NCI-H2081 (cell line): Measurements from ENCODE around the gene FAM151A.
"Not testable (repeated sequence)": the region's sequence is repeated elsewhere in the genome, so short reads cannot be mapped to it uniquely, and the experiment has no call there.

ENCODE experiments used
- DNase-seq, 2 experiments: peaks; one replicate each; lab custom pipeline; 2025; lab: John Stamatoyannopoulos, UW

FAM151A gene

DNA sequence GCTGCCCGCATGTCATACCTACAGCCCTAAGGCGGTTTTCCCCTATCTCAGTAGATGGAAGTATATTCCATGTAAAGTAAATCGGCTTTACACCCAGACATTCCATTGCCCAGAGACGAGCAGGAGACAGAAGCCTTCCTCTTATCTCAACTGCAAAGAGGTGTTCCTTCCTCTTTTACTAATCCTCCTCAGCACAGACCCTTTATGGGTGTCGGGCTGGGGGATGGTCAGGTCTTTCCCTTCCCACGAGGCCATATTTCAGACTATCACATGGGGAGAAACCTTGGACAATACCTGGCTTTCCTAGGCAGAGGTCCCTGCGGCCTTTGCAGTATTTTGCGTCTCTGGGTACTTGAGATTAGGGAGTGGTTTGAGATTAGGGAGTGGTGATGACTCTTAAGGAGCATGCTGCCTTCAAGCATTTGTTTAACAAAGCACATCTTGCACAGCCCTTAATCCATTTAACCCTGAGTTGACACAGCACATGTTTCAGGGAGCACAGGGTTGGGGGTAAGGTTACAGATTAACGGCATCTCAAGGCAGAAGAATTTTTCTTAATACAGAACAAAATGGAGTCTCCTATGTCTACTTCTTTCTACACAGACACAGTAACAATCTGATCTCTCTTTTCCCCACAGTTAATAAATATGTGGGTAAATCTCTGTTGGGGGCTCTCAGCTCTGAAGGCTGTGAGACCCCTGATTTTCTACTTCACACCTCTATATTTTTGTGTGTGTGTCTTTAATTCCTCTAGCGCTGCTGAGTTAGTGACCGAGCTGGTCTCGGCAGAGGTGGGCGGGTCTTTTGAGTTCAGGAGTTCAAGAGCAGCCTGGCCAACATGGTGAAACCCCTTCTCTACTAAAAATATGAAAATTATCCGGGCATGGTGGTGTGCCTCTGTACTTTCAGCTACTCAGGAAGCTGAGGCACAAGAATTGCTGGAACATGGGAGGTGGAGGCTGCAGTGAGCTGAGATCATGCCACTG is 13.4 kb upstream of the FAM151A start:
- DNase-seq: not testable (repeated sequence)

DNA sequence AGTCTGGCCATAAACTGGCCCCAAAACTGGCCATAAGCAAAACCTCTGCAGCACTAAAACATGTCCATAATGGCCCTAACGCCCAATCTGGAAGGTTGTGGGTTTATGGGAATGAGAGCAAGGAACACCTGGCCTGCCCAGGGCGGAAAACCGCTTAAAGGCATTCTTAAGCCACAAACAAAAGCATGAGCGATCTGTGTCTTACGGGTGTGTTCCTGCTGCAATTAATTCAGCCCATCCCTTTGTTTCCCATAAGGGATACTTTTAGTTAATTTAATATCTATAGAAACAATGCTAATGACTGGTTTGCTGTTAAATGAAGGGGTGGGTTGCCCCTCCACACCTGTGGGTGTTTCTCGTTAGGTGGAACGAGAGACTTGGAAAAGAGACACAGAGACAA is 12.5 kb upstream of the FAM151A start:
- not testable (repeated sequence) for DNase-seq

DNA sequence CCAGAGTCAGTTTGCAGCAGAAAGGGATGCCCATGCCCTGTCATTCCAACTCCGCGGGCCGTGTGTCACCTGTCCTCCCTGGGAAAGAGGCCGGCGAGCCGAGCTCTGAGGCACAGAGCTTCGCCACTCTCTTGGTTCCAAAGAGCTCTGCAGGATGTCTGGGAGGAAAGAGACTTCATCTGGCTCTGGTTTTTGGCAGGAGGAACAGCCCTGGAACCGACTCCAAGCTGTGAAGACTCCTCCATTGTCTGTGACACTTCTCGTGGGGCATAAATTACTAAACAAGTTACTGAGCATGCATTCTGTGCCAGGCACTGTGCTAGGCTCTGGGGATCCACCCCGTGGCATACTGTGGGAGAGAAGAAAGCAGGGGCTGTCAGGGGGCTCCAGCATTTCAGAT is 3.9 kb upstream of the FAM151A start:
- no peak for DNase-seq

DNA sequence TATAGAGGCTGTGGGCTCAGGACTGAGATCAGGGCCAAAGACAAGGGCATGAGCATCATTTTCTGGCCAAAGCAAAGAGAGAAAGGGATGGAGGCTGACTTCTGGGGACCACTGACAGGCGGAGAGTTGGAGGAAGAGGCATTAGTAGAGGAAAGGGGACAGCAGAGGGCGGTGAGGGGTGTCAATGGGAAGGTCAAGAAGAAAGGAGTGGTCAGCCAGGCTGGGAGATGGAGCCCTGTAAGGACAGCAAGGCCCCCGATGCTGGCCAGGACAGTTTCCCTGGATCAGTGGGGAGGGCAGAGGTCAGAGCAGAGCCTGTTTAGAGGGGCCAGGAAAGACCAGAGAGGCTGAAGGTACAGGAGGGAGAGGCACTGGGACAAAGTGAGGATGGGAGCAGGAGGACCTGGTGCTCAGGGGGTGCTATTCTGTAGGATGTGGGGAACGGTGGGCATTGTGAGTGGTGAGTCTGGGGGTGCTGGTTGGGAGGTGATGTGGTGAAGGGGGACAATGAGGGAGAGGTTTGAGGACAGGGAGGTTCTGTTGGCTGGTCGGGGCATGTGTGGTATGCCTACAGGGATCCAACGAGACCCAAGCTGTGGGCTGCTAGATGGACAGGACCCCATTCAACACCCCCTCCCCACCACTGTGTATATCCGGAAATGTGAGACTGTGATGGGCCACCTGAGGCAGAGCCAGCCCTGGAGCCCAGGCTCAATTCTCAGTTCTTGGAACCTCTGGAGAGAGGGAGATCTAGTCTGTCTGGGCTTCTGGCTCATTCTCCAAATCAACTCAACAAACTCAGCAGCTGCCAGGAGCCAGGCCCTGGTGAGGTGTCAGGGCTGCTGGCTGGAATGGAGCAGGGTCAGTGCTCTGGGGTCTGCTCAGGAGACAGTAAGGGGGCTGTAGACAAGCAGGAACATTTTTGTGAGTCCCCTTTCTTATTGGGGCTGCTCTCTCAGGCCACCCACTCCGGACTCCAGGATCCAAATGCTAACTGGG is 1.4 kb upstream of the FAM151A start:
- no peak for DNase-seq

DNA sequence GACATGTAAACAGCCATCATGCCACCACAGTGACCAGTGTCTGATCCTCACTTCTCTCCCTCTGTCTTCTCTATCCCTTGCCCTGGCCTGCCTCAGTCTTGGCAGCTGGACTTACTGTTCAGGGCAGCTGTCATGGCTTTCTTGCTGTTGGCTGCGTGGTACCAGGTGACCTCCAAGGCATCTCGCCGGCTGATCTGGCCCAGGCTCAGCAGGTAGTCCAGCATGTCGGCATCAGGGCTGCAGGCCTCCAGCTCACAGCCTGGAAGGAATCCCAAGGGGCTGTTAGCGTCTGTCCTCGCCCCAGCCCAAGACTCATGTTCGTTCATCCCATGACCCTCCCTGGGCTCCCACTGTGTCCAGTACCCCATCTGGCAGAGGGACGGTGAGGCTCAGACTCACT is 3.6 kb downstream of the FAM151A start:
- no peak for DNase-seq

DNA sequence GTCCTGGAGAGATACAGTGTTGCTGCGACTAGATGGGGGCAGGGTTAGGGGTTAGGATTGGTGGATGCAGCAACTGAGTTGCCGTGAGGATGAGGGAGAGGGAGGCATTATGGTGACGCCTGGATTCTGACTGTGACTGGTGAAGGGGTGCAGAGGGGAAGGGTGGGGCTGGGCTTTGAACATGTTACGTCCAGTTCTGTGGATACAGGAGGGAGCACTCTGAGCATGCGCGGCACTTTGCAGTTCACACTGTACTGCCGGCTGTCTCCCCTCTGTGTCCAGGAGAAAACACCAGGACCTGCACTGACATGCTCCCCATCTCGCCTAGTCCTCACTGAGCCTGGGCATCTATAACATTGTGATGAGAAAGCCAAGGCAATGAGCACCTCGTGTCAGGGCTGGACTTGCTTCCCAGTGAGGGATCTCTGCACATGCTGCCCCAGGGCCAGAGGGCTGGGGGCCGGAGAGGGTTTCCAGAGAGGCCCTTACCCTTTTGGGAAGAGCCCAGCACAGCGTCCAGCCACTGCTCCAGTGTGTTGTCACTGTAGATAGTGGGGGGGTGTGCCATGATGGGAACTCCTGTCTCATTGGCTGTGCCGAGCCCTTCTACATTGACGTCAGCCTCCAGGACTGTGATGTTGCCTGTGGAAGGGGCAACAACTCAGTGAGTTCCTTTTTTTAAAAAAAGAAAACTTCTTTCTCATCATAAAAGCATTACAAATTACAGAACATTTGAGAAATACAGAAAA is 7.6 kb downstream of the FAM151A start:
- DNase-seq: no peak

DNA sequence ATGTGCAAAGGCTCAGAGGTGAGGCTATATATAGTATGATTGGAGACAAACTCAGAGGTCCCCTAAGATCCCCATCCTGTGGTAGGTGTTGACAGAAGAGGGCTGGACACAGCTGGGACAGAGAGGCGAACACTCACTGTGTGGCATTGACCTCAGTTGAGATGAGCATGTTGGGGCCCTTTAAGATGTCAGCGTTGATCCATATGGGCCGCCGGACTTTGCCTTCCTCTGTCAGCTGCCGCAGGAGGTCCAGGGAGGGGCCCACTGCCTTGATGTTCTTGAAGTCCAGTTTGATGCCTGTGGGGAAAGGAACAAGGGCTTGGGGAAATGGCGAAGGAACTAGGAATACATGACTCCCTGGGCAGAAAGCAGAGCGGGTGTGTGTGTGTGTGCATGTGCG is 8.8 kb downstream of the FAM151A start:
- no peak for DNase-seq

DNA sequence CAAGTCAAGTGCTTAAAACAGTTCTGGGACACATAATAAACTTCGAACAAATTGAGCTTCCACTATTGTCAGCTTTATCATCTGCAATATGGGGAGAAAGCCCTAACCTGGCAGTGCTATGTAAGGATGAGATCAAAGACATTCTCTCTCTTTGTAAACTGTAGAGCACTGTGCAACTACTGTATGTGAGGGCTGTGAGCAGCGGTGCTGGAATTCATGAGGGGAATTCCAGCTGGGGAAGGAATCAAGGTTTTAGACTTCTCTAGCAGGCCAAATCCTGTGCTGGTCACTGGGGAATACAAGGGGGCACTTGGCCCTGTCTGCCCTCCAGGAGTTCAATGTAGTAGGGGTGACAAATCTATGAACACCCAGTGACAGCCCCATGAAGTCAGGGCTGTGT is 9.3 kb downstream of the FAM151A start:
- DNase-seq: no peak

DNA sequence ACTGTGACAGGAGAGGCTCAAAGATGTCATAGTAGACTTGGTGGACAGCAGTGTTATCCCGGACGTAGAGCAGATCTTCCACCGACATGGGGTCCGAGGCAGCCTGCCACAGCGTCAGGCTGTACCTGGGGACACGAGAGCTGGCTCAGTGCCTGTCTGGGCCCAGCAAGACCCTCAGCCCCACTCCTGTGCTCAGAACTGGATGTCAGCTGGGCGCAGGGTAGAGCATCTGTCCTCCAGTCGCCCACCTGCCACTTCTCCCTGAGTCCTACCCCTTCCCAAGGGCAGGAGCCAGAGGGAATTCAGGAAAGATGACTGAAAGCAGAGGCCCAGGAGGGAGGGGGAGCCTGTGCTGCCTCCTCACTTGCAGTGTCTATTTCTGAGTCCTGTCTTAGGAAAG is 11.7 kb downstream of the FAM151A start:
- DNase-seq: no peak

DNA sequence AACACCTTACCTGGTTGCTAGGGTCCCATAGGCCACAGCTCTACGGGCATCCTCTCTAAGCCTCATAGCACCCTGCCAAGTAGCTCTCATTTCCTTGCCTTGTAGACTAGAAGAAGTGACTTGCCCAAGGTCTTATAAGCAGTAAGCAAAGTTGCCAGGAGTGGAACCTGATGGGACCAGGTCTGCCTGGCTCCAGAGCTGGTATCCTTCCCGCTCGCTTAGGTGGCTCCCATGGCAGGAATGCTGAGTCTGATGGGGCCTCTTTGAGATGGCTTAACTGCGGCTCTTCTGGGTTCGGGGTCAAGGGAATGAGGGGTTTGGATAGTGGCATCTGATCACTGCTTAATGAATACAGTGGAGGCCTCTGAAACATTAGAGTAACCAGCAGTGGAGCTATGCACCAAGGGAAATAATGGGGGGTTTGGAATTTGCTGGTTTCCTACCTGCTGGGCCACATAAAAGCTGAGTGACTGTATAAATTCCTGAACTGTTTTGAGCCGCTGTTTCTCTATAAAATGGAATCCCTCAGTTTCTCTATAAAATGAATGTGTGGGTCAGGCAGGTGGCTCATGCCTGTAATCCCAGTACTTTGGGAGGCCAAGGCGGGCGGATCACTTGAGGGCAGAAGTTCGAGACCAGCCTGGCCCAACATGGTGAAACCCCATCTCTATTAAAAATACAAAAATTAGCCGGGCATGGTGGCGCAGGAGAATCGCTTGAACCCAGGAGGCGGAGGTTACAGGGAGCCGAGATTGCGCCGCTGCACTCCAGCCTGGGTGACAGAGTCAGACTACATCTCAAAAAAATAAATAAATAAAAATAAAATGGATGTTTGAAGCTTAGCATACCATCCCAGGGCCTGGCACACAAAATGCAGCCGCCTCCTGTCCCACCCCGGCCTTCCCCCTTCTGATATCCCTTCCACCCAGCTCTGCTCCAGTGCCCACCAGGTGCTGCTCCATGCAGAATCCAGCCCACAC is 12.4 kb downstream of the FAM151A start:
- no peak for DNase-seq

DNA sequence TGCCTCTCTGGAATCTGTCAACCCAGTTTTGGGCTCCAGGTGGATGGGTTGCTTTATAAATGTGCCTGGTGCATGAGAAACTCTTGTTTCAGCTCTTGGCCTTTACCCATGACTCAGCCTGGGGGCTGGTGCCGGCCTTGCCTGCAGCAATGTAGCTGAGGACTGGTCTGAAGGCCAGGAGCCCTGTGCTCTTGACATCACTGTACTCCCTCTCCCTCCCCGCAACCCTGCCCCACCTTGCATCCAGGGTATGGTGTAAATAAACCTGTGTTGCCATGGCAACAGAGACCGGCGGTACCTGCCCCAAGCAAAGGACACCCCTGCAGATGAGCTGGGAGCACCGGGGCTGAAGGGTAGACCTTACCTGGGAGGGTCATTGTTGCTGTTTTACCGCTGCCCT is 13.3 kb downstream of the FAM151A start:
- DNase-seq: no peak

DNA sequence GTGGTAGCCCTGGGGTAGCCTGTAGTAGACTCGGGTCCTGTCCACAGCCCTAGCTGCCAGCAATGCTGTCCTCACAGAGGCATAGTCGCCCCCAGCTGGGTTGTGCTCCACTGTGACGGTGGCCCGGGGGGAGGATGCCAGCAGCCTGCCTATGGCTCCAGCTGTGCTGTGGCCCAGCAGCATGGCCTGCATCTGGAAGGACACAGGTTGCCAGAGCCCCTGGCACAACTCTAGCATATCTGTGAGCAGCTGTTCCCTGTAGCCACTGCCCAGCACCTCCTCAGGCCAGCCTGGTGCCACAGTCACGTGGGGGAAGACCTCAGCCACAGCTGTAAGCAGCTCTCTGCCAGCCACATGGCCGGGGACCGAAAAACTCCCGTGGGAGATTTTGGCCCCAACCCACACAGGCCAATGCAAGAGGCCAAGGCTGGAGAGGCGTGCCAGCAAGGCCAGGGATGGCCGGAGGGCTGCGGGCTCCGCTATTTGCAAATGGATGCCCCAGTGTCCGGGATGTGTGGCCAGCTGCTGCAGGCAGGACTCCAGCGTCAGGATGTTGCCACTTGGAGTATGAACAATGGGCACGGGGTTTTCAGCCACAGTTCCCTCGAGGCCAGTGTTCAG is 13.9 kb downstream of the FAM151A start:
- DNase-seq: no peak

DNA sequence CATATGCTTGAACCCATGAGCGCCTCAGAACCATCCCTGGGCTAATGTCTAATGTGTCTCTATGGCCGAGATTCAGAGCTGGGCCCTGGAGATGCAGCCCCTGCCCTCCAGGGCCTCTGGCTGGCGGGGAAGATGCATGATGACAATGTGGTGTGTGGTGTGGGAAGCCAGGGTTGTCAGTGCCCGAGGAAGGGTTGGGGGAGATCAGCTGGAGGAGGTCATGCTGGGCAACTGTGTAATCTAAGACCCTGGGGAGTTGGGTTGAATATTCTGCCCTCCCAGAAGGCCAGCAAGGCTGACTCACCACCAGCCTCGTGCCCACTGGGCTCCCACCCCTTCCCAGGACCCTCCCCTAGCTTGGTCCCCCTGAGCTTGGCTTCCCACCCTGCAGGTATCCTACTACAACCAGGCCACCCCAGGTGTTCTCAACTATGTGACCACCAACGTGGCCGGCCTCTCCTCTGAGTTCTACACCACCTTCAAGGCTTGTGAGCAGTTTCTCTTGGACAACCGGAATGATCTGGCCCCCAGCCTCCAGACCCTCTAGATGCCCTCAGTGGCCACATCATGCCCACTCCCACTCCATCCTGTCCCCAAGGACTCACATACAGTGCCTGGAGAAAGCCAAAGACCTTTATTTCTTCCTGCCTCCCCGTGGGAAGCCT is 14.6 kb downstream of the FAM151A start:
- no peak for DNase-seq

DNA sequence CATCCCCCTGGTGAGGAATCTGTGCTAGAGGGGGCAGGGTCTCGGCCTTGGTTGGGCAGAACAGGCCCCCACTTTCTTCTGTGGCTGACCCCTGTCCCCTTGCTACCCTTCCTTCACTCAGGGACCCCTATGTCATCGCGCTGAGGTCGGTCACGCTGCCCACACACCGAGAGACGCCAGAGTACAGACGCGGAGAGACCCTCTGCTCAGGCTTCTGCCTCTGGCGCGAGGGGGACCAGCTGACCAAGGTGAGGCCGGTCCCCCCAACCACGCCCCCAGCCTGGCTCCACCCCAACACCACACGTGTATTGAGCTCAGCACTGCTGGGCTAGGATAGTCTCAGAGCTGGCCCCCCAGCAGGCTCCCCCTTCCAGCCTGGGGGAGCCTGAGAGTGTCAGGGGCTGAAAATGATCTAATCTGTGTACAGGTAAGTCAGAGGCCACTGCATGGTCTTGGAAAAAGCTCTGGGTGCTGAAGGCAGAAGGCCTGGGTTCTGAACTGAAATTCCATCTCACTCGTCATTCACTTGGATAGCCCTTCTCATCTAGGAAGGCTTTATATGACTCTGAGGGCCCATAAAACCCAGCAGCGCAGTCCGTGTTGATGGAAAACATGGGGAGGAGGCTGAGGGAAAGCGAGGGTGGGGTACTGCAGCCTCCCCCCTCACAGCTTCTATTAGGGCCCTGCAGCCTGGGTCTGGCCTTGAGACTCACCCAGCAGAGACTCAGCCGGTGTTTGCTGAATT is 15.3 kb downstream of the FAM151A start:
- DNase-seq: no peak

DNA sequence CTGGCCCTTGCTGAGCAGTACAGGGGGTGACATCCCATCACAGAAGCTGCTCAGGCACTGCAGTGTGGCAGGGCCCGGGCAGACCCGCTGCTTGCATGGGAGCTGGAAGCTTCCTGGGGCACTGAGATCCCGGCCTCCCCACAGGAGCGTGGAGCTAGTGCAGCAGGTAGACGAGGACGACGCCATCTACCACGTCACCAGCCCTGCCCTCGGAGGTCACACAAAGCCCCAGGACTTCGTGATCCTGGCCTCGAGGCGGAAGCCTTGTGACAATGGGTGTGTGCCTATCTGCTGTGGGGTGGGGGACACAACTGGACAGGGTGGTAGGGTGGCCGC is 16.4 kb downstream of the FAM151A start:
- no peak for DNase-seq

DNA sequence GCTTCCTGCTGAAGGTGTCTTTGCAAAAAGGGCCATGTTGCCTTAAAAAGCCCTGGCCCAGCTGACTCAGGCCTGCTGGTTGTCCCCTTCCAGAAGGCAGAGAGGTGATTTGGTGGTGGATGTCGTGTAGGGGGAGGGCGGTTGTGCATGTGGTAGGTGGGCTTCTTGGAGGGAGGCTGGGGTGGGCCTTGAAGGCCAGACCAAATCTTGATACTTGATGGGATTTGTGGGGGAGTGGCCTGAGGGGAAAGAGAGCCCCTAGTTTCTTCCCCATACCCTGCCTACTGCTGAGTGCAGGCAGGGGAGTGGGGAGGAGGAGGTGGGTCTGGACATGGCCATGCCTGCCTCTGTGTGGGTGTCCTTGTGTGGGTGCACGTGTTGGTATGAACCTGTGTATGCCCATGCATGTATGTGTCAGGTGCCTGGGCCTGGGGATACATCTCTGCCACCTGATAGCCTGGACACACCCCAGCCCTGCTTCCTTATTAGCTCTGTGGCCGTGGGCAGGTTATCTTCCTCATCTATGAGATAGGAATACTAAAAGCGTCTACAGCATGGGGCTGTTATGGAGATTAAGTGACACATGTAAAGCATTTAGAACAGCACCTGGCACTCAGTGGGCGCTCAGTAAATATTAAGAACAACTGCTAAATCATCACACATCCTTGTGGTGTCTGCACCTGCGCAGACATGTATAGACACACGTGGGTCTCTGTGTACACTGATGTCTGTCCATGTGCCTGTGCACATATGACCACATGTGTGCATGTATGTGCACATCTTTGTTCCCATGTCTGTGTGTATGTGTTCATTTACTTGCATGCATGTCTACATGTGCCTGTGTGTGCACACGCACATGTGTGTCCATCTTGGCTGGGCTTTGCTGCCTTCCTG is 17.0 kb downstream of the FAM151A start:
- DNase-seq: peak; percentile 48 to 76

DNA sequence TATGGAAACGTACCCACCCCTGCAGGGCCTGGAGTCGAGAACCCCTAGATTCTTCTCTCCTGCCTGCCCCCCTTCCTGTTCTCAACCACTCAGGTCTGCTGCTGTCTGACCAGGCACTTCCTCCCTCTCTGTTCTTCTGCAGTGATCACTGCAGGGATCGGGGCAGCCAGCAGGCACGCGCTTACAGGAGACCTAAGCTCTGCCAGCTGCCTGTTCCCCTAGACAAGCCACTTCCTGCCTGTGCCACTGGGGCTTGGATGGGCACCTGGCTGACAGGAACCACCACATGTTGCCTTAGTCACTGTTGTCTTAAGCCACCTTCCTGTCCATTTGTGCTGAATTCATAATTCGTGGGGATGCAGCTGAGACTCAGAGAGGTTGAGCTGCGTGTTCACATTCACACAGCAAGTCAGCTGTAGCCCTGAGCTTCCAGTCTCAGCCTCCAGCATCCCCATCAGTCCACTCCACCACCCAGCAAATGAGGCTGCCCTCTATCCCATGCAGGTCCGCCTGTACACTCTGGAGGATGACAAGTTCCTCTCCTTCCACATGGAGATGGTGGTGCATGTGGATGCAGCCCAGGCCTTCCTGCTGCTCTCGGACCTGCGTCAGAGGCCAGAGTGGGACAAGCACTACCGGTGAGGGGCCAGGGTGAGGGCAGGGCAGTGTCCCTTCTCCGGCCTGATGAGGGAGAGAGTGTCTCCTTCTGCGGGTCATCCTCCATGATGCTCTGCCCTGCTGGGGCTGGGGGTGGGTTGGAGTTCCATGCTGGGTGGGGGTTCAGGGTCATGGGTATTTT is 18.6 kb downstream of the FAM151A start:
- DNase-seq: peak; percentile 60 to 88
